DMS79 (cell line): ENCODE measurements around the gene SEZ6.

Experiments used
- DNase-seq: peaks from one replicate; lab custom pipeline; 2025; lab: John Stamatoyannopoulos, UW

The SEZ6 gene

GRCh38 chr17:28953444-28954118, 52.3 kb downstream of the SEZ6 start:
- DNase-seq: peak; percentile 18

- peak; percentile 99 for DNase-seq
Measured at GRCh38 chr17:28951991-28952975, 53.5 kb downstream of the SEZ6 start.

- DNase-seq: peak; percentile 100
Measured at GRCh38 chr17:28951428-28951990, 54.3 kb downstream of the SEZ6 start, which contains the start of gene PHF12. TSS of gene PHF12 (minus strand) at chr17:28951518. CDS start at chr17:28950960, 558 bp downstream.

- no peak for DNase-seq
Measured at GRCh38 chr17:28950752-28951427, 54.9 kb downstream of the SEZ6 start.

GRCh38 chr17:28950017-28950751, 55.6 kb downstream of the SEZ6 start:
- peak; percentile 55 for DNase-seq

- DNase-seq: peak; percentile 32
Measured at GRCh38 chr17:28949185-28950016, 56.4 kb downstream of the SEZ6 start.

- DNase-seq: no peak
Measured at GRCh38 chr17:28948873-28949184, 57.0 kb downstream of the SEZ6 start.

- DNase-seq: no peak
Measured at GRCh38 chr17:28948342-28948741, 57.5 kb downstream of the SEZ6 start.

GRCh38 chr17:28947639-28948038, 58.2 kb downstream of the SEZ6 start:
- DNase-seq: no peak

GRCh38 chr17:28946239-28946638, 59.6 kb downstream of the SEZ6 start:
- no peak for DNase-seq

- DNase-seq: no peak
Measured at GRCh38 chr17:28944862-28945741, 60.7 kb downstream of the SEZ6 start.

- DNase-seq: no peak
Measured at GRCh38 chr17:28944343-28944742, 61.5 kb downstream of the SEZ6 start.

GRCh38 chr17:28942925-28943324, 62.9 kb downstream of the SEZ6 start:
- DNase-seq: no peak

GRCh38 chr17:28941251-28941650, 64.6 kb downstream of the SEZ6 start:
- no peak for DNase-seq

- no peak for DNase-seq
Measured at GRCh38 chr17:28940675-28941074, 65.2 kb downstream of the SEZ6 start.

- no peak for DNase-seq
Measured at GRCh38 chr17:28940142-28940541, 65.7 kb downstream of the SEZ6 start.

- DNase-seq: no peak
Measured at GRCh38 chr17:28938552-28938951, 67.3 kb downstream of the SEZ6 start.

- no peak for DNase-seq
Measured at GRCh38 chr17:28937044-28937729, 68.6 kb downstream of the SEZ6 start.
